ENCODE results near the gene RASA1.
"Not testable (repeated sequence)": the region's sequence is repeated elsewhere in the genome, so short reads cannot be mapped to it uniquely, and the experiment has no call there.

RASA1 gene

GRCh38 chr5:87267574-87268125, at the start of gene RASA1:
RASA1 (plus strand) TSS chr5:87267883; CDS start chr5:87268452, 569 bp downstream.
- DNase-seq (ENCODE audit: low read depth in 2 of 2, low spot score in 1 of 2), result peak; percentile 56 to 66

- no peak for DNase-seq (ENCODE audit: low read depth in 2 of 2, low spot score in 1 of 2)
Observed at GRCh38 chr5:87229780-87230179, 37.9 kb upstream of the RASA1 start.

GRCh38 chr5:87231037-87231808, 36.5 kb upstream of the RASA1 start:
- no peak for DNase-seq (ENCODE audit: low read depth in 2 of 2, low spot score in 1 of 2)

- no peak for DNase-seq (ENCODE audit: low read depth in 2 of 2, low spot score in 1 of 2)
Observed at GRCh38 chr5:87233143-87233542, 34.5 kb upstream of the RASA1 start.

GRCh38 chr5:87241555-87241954, 26.1 kb upstream of the RASA1 start:
- DNase-seq (ENCODE audit: low read depth in 2 of 2, low spot score in 1 of 2), result no peak

GRCh38 chr5:87242242-87242641, 25.4 kb upstream of the RASA1 start:
- no peak for DNase-seq (ENCODE audit: low read depth in 2 of 2, low spot score in 1 of 2)

GRCh38 chr5:87243161-87243844, 24.4 kb upstream of the RASA1 start:
- no peak for DNase-seq (ENCODE audit: low read depth in 2 of 2, low spot score in 1 of 2)

GRCh38 chr5:87245451-87245850, 22.2 kb upstream of the RASA1 start:
- no peak for DNase-seq (ENCODE audit: low read depth in 2 of 2, low spot score in 1 of 2)

- no peak for DNase-seq (ENCODE audit: low read depth in 2 of 2, low spot score in 1 of 2)
Observed at GRCh38 chr5:87246061-87246460, 21.6 kb upstream of the RASA1 start.

- DNase-seq (ENCODE audit: low read depth in 2 of 2, low spot score in 1 of 2), result no peak
Observed at GRCh38 chr5:87252283-87252605, 15.4 kb upstream of the RASA1 start.

- no peak for DNase-seq (ENCODE audit: low read depth in 2 of 2, low spot score in 1 of 2)
Observed at GRCh38 chr5:87254035-87254434, 13.6 kb upstream of the RASA1 start.

GRCh38 chr5:87258507-87258906, 9.2 kb upstream of the RASA1 start:
- DNase-seq (ENCODE audit: low read depth in 2 of 2, low spot score in 1 of 2), result no peak

- no peak for DNase-seq (ENCODE audit: low read depth in 2 of 2, low spot score in 1 of 2)
Observed at GRCh38 chr5:87260604-87261192, 7.0 kb upstream of the RASA1 start.

GRCh38 chr5:87263498-87263897, 4.2 kb upstream of the RASA1 start:
- no peak for DNase-seq (ENCODE audit: low read depth in 2 of 2, low spot score in 1 of 2)

- no peak for DNase-seq (ENCODE audit: low read depth in 2 of 2, low spot score in 1 of 2)
Observed at GRCh38 chr5:87266914-87267573, 639 bp upstream of the RASA1 start.

- DNase-seq (ENCODE audit: low read depth in 2 of 2, low spot score in 1 of 2), result peak; percentile 41 to 46
Observed at GRCh38 chr5:87268126-87268969, 665 bp downstream of the RASA1 start.

- DNase-seq (ENCODE audit: low read depth in 2 of 2, low spot score in 1 of 2), result no peak
Observed at GRCh38 chr5:87268970-87269377, 1.3 kb downstream of the RASA1 start.

- not testable (repeated sequence) for DNase-seq (ENCODE audit: low read depth in 2 of 2, low spot score in 1 of 2)
Observed at GRCh38 chr5:87270888-87271287, 3.2 kb downstream of the RASA1 start.

GRCh38 chr5:87276655-87277054, 9.0 kb downstream of the RASA1 start:
- DNase-seq (ENCODE audit: low read depth in 2 of 2, low spot score in 1 of 2), result no peak

GRCh38 chr5:87277279-87277835, 9.7 kb downstream of the RASA1 start:
- no peak for DNase-seq (ENCODE audit: low read depth in 2 of 2, low spot score in 1 of 2)

Measured in stimulated activated CD8-positive, alpha-beta memory T cell treated with anti-CD3 and anti-CD28 coated beads, Interleukin-4, amount 100 ng/mL, for 4 hours (primary cell).